CD8-positive, alpha-beta memory T cell (primary cell): ENCODE results near the gene CD4. TPM values are rescaled to one million over a fixed set of nuclear protein-coding genes. Genes with fewer than 3 reads are reported as not detected.
A peak's percentile ranks its signal among the peaks of the same experiment; 100 is the strongest.

Experiments
- CTCF ChIA-PET: fragments of 350-600 bp; sonication (Branson Sonifier 250); formaldehyde crosslinking; loops from one replicate; lab custom pipeline; 2021; ENCODE audit warnings: antibody characterized with exemption; lab: Charles Lee
- POLR2A ChIA-PET: fragments of 350-600 bp; sonication (Branson Sonifier 250); formaldehyde crosslinking; loops from one replicate; lab custom pipeline; 2021; ENCODE audit warnings: antibody characterized with exemption; lab: Charles Lee
- DNase-seq, 5 donors: peaks; one replicate each; pipeline versions ENCODE4 v3.0.0 to v3.0.0-alpha.2; 2020 to 2022; ENCODE audit warnings: mixed read lengths in 1 of 5
- H3K27ac ChIP-seq: one replicate; pipeline ENCODE4 v1.7.0; 2013; ENCODE audit warnings: low read depth, mild to moderate bottlenecking, low read length, moderate library complexity
- H3K27me3 ChIP-seq: 2 replicates; pipeline ENCODE4 v1.7.0; 2013; ENCODE audit warnings: low read length, mild to moderate bottlenecking; ENCODE audit not compliant: insufficient read depth, poor library complexity, severe bottlenecking
- H3K36me3 ChIP-seq: 2 replicates; pipeline ENCODE4 v1.7.0; 2013; ENCODE audit warnings: mild to moderate bottlenecking, low read length, moderate library complexity; ENCODE audit not compliant: insufficient read depth
- H3K4me1 ChIP-seq: 2 replicates; pipeline ENCODE4 v1.7.0; 2013; ENCODE audit warnings: mild to moderate bottlenecking, low read length, moderate library complexity; ENCODE audit not compliant: insufficient read depth
- H3K4me3 ChIP-seq: 2 replicates; pipeline ENCODE4 v1.7.0; 2013; ENCODE audit warnings: mild to moderate bottlenecking, low read length
- H3K9me3 ChIP-seq: 2 replicates; pipeline ENCODE4 v1.7.0; 2013; ENCODE audit warnings: mild to moderate bottlenecking, low read length
- H3K27ac Mint-ChIP-seq, 8 donors: one replicate each; pipeline ENCODE4 v1.8.0; 2020 to 2021; ENCODE audit warnings: mixed read lengths in 8 of 8, mild to moderate bottlenecking in 6 of 8, inconsistent platforms in 3 of 8, moderate library complexity in 3 of 8
- H3K27me3 Mint-ChIP-seq, 2 donors: one replicate each; pipeline ENCODE4 v1.8.0; 2020 to 2021; ENCODE audit warnings: mixed read lengths in 2 of 2, mild to moderate bottlenecking in 1 of 2, moderate library complexity in 1 of 2
- H3K36me3 Mint-ChIP-seq, 3 donors: one replicate each; pipeline ENCODE4 v1.8.0; 2020 to 2021; ENCODE audit warnings: mixed read lengths in 3 of 3, inconsistent platforms in 1 of 3, mild to moderate bottlenecking in 1 of 3
- H3K4me1 Mint-ChIP-seq, 3 donors: one replicate each; pipeline ENCODE4 v1.8.0; 2020 to 2021; ENCODE audit warnings: mixed read lengths in 3 of 3, inconsistent platforms in 1 of 3, mild to moderate bottlenecking in 1 of 3
- H3K4me3 Mint-ChIP-seq, 7 donors: one replicate each; pipeline ENCODE4 v1.8.0; 2020 to 2021; ENCODE audit warnings: mixed read lengths in 7 of 7, mild to moderate bottlenecking in 6 of 7, moderate library complexity in 4 of 7, inconsistent platforms in 2 of 7
- H3K9me3 Mint-ChIP-seq, 5 donors: one replicate each; pipeline ENCODE4 v1.8.0; 2020 to 2022; ENCODE audit warnings: mixed read lengths in 5 of 5, mild to moderate bottlenecking in 3 of 5, moderate library complexity in 2 of 5, inconsistent platforms in 1 of 5
- polyA plus RNA-seq: library from polyadenylated mRNA; unstranded; fragments of 300-500 nt; fragmentation: Illumina TruSeq; gene quantifications from one replicate; pipeline ENCODE4 v1.2.3, GENCODE V29; 2021
- total RNA-seq, 2 experiments: library from RNA; stranded (reverse); gene quantifications; one replicate each; pipeline ENCODE4 v1.2.3, GENCODE V29; 2021

The CD4 gene
- total and polyA plus RNA-seq, 3 experiments from 2014 or later, result 0.30 to 1.8 (median 1.2) TPM

GRCh38 chr12:6846316-6846869 is 57.1 kb downstream of the CD4 start:
- Mint-ChIP-seq H3K4me1 (peaks cover 3 to 12% (median 5%) of the 10 kb centered on the region in 3 donors), H3K36me3 (peaks cover 0 to 15% (median 1%) of the 10 kb centered on the region in 3 donors), H3K27ac (peak overlapping the region in 2 of 8 donors; percentile 33 to 37), H3K27me3 (no peaks in the 10 kb centered on the region), H3K4me3 (no peak overlapping the region), H3K9me3 (no peaks in the 10 kb centered on the region)
- ChIA-PET CTCF (interaction anchor here (1.2 to 12.8 kb wide), 2 partner anchors 13 to 23 kb away, joined by 3 to 91 read pairs; no protein-coding TSS in a partner anchor), POLR2A (no interaction called here)
- Histone ChIP-seq H3K9me3 (no peaks in the 10 kb centered on the region), H3K36me3 (no peaks in the 10 kb centered on the region), H3K27ac (no peak overlapping the region), H3K4me3 (no peak overlapping the region), H3K27me3 (no peaks in the 10 kb centered on the region), H3K4me1 (no peaks in the 10 kb centered on the region)
- no peak for DNase-seq

- H3K36me3 ChIP-seq, result no peaks in the 10 kb centered on the region
- H3K36me3 Mint-ChIP-seq, result peaks cover 0 to 23% (median 1%) of the 10 kb centered on the region in 3 donors
- H3K4me3 Mint-ChIP-seq, result peak overlapping the region in 2 of 7 donors; percentile 27 to 29
- H3K27ac ChIP-seq, result no peak overlapping the region
- H3K9me3 Mint-ChIP-seq, result no peaks in the 10 kb centered on the region
- H3K27me3 ChIP-seq, result no peaks in the 10 kb centered on the region
- peak overlapping the region in 3 of 8 donors; percentile 5 to 72 (median 43) for H3K27ac Mint-ChIP-seq
- H3K9me3 ChIP-seq, result no peaks in the 10 kb centered on the region
- no peaks in the 10 kb centered on the region for H3K27me3 Mint-ChIP-seq
- no peak overlapping the region for H3K4me3 ChIP-seq
- ChIA-PET CTCF (interaction anchor here (1.3 to 12.8 kb wide), 2 partner anchors 14 to 44 kb away, joined by 3 to 91 read pairs; no protein-coding TSS in a partner anchor), POLR2A (no interaction called here)
- H3K4me1 Mint-ChIP-seq, result peaks cover 5 to 15% (median 5%) of the 10 kb centered on the region in 3 donors
- DNase-seq, result no peak
- no peaks in the 10 kb centered on the region for H3K4me1 ChIP-seq
These were observed 58.3 kb downstream of the CD4 start for GRCh38 chr12:6847676-6848075.

GRCh38 chr12:6849427-6849826 is 60.1 kb downstream of the CD4 start:
- DNase-seq, result no peak
- Histone ChIP-seq H3K4me1 (peaks cover 15% of the 10 kb centered on the region), H3K9me3 (no peaks in the 10 kb centered on the region), H3K4me3 (no peak overlapping the region), H3K36me3 (no peaks in the 10 kb centered on the region), H3K27me3 (no peaks in the 10 kb centered on the region), H3K27ac (no peak overlapping the region)
- peaks cover 0 to 26% (median 1%) of the 10 kb centered on the region in 3 donors for H3K36me3 Mint-ChIP-seq
- no peaks in the 10 kb centered on the region for H3K27me3 Mint-ChIP-seq
- peak overlapping the region in 1 of 7 donors; percentile 82 for H3K4me3 Mint-ChIP-seq
- H3K27ac Mint-ChIP-seq, result peak overlapping the region in 2 of 8 donors; percentile 47 to 68
- POLR2A ChIA-PET, result no interaction called here
- CTCF ChIA-PET, result interaction anchor here (1.0 to 12.8 kb wide), 3 partner anchors 16 to 23 kb away, joined by 3 to 91 read pairs (median 6); partner anchors contain the start of gene SPSB2
- H3K4me1 Mint-ChIP-seq, result peaks cover 20 to 31% (median 20%) of the 10 kb centered on the region in 3 donors
- no peaks in the 10 kb centered on the region for H3K9me3 Mint-ChIP-seq

- H3K4me3 Mint-ChIP-seq, result peak overlapping the region in 2 of 7 donors; percentile 33 to 82
- H3K4me1 Mint-ChIP-seq, result peaks cover 20 to 38% (median 20%) of the 10 kb centered on the region in 3 donors
- Histone ChIP-seq H3K4me3 (no peak overlapping the region), H3K36me3 (no peaks in the 10 kb centered on the region), H3K27ac (peak overlapping the region; percentile 38), H3K9me3 (no peaks in the 10 kb centered on the region), H3K4me1 (peaks cover 18% of the 10 kb centered on the region), H3K27me3 (no peaks in the 10 kb centered on the region)
- DNase-seq, result no peak
- peak overlapping the region in 4 of 8 donors; percentile 14 to 68 (median 48) for H3K27ac Mint-ChIP-seq
- POLR2A ChIA-PET, result interaction anchor here (5.2 kb wide), 1 partner anchor 18 kb away, joined by 36 read pairs; the partner anchor contains the start of gene TPI1
- CTCF ChIA-PET, result interaction anchor here (7.8 to 12.8 kb wide), 2 partner anchors 16 to 20 kb away, joined by 91 to 128 read pairs; partner anchors contain the start of genes SPSB2 and TPI1
- no peaks in the 10 kb centered on the region for H3K27me3 Mint-ChIP-seq
- peaks cover 0 to 24% (median 0%) of the 10 kb centered on the region in 3 donors for H3K36me3 Mint-ChIP-seq
- H3K9me3 Mint-ChIP-seq, result no peaks in the 10 kb centered on the region
These were observed 60.7 kb downstream of the CD4 start for GRCh38 chr12:6849976-6850560.

- peaks cover 18% of the 10 kb centered on the region for H3K4me1 ChIP-seq
- H3K27ac ChIP-seq, result peak overlapping the region; percentile 38
- H3K36me3 ChIP-seq, result peaks cover 1% of the 10 kb centered on the region
- Mint-ChIP-seq H3K9me3 (no peaks in the 10 kb centered on the region), H3K27me3 (no peaks in the 10 kb centered on the region), H3K27ac (peak overlapping the region in 4 of 8 donors; percentile 99 to 100 (median 100)), H3K4me1 (peaks cover 20 to 38% (median 20%) of the 10 kb centered on the region in 3 donors), H3K36me3 (peaks cover 0 to 27% (median 0%) of the 10 kb centered on the region in 3 donors), H3K4me3 (peak overlapping the region in 5 of 7 donors; percentile 86 to 98 (median 92))
- no peaks in the 10 kb centered on the region for H3K9me3 ChIP-seq
- CTCF ChIA-PET, result interaction anchor here (1.3 to 12.8 kb wide), 7 partner anchors 17 to 237 kb away, joined by 3 to 128 read pairs (median 9); partner anchors contain the start of genes COPS7A, LPCAT3, MLF2 and SPSB2
- no peak overlapping the region for H3K4me3 ChIP-seq
- POLR2A ChIA-PET, result interaction anchor here (0.8 to 5.2 kb wide), 11 partner anchors 17 to 161 kb away, joined by 4 to 46 read pairs (median 15); partner anchors contain the start of genes C12orf57, MLF2, P3H3 and PTMS
- DNase-seq, result no peak
- H3K27me3 ChIP-seq, result no peaks in the 10 kb centered on the region
These were observed 61.4 kb downstream of the CD4 start for GRCh38 chr12:6850796-6851152.

GRCh38 chr12:6851153-6851920 is 62.0 kb downstream of the CD4 start, which contains the start of gene CDCA3:
Gene CDCA3, minus strand, starts transcription at chr12:6851286. Its CDS starts 334 bp downstream, at chr12:6850952.
- Mint-ChIP-seq H3K27me3 (no peaks in the 10 kb centered on the region), H3K9me3 (no peaks in the 10 kb centered on the region), H3K4me3 (peak within 1 kb of the TSS; percentile 86 to 99 (median 94)), H3K27ac (peak within 1 kb of the TSS; percentile 99 to 100 (median 100)), H3K36me3 (peaks cover 0 to 31% (median 0%) of the 10 kb centered on the region in 3 donors), H3K4me1 (peaks cover 20 to 38% (median 20%) of the 10 kb centered on the region in 3 donors)
- Histone ChIP-seq H3K27ac (peak within 1 kb of the TSS; percentile 77), H3K4me1 (peaks cover 18% of the 10 kb centered on the region), H3K9me3 (no peaks in the 10 kb centered on the region), H3K36me3 (peaks cover 7% of the 10 kb centered on the region), H3K27me3 (no peaks in the 10 kb centered on the region), H3K4me3 (peak within 1 kb of the TSS; percentile 97)
- DNase-seq, result peak; percentile 85 to 96 (median 91)
- CTCF ChIA-PET, result interaction anchor here (0.9 to 12.8 kb wide), 16 partner anchors 10 to 262 kb away, joined by 3 to 128 read pairs (median 6); partner anchors contain the start of genes COPS7A, LPCAT3, MLF2 and SPSB2
- POLR2A ChIA-PET, result interaction anchor here (0.6 to 5.2 kb wide), 18 partner anchors 13 to 167 kb away, joined by 3 to 46 read pairs (median 8); partner anchors contain the start of genes C12orf57, COPS7A, ENO2 and LPCAT3
